Smooth muscle cell (in vitro differentiated cells): ENCODE measurements around the gene ATP5F1E. TPM values are rescaled to one million over a fixed set of nuclear protein-coding genes. Genes with fewer than 3 reads are reported as not detected.

Source experiments
- DNase-seq: peaks from one replicate; lab custom pipeline; 2025; ENCODE audit not compliant: unreplicated experiment; lab: John Stamatoyannopoulos, UW
- H2AFZ ChIP-seq: fragments of 200-600 bp; sonication (generic); 2 replicates; pipeline ENCODE4 v1.6.0; 2016; ENCODE audit warnings: antibody characterized with exemption, low read depth, mild to moderate bottlenecking
- H3F3A ChIP-seq: fragments of 200-600 bp; sonication (generic); 2 replicates; pipeline ENCODE4 v1.6.0; 2017; ENCODE audit warnings: antibody characterized with exemption, low read depth
- H3K27ac ChIP-seq: fragments of 200-600 bp; sonication (generic); 2 replicates; pipeline ENCODE4 v1.5.1; 2016; ENCODE audit warnings: low read depth, mild to moderate bottlenecking
- H3K27me3 ChIP-seq: fragments of 200-600 bp; sonication (generic); 2 replicates; pipeline ENCODE4 v1.6.1; 2016; ENCODE audit warnings: low read depth, mild to moderate bottlenecking
- H3K36me3 ChIP-seq: fragments of 200-600 bp; sonication (generic); 2 replicates; pipeline ENCODE4 v1.5.1; 2016; ENCODE audit warnings: low read depth
- H3K4me1 ChIP-seq: fragments of 200-600 bp; sonication (generic); 2 replicates; pipeline ENCODE4 v1.5.1; 2016; ENCODE audit warnings: low read depth
- H3K4me2 ChIP-seq: fragments of 200-600 bp; sonication (generic); 2 replicates; pipeline ENCODE4 v1.6.0; 2016; ENCODE audit warnings: mild to moderate bottlenecking
- H3K4me3 ChIP-seq: fragments of 200-600 bp; sonication (generic); 2 replicates; pipeline ENCODE4 v1.5.1; 2016; ENCODE audit warnings: mild to moderate bottlenecking
- H3K79me2 ChIP-seq: fragments of 200-600 bp; sonication (generic); 2 replicates; pipeline ENCODE4 v1.6.0; 2016; ENCODE audit warnings: low read depth, mild to moderate bottlenecking
- H3K9ac ChIP-seq: fragments of 200-600 bp; sonication (generic); 2 replicates; pipeline ENCODE4 v1.6.0; 2016; ENCODE audit warnings: low read depth
- H3K9me3 ChIP-seq: fragments of 200-600 bp; sonication (generic); replicated peaks from 2 replicates; pipeline ENCODE4 v1.5.1; 2016; ENCODE audit warnings: low read depth
- H4K20me1 ChIP-seq: fragments of 200-600 bp; sonication (generic); 2 replicates; pipeline ENCODE4 v1.6.0; 2016; ENCODE audit warnings: low read depth
- CTCF ChIP-seq: fragments of 200-600 bp; sonication (generic); IDR thresholded peaks from 2 replicates; pipeline ENCODE4 v1.5.1; 2017; ENCODE audit warnings: borderline replicate concordance, mild to moderate bottlenecking, antibody characterized with exemption; ENCODE audit not compliant: insufficient read depth, poor library complexity, severe bottlenecking
- WGBS: methylation state at CpG from one replicate; pipeline ENCODE4 v1.1.7; 2016; ENCODE audit warnings: low lambda C conversion rate; 5-methylcytosine and 5-hydroxymethylcytosine counted together
- polyA plus RNA-seq: library from polyadenylated mRNA; unstranded; fragments of >200 nt; fragmentation: Nextera tagmentation; extraction: Ambion mirVana; gene quantifications from 2 replicates; pipeline ENCODE4 v1.2.1, GENCODE V29; 2016
- total RNA-seq: library from RNA; depleted of rRNA; stranded (reverse); fragments of >200 nt; gene quantifications from 2 replicates; pipeline ENCODE4 v1.2.3, GENCODE V29; 2014

The ATP5F1E gene
- total and polyA plus RNA-seq, 2 experiments from 2014 or later: 48.6 to 265 TPM

GRCh38 chr20:59006167-59006863, 25.8 kb downstream of the ATP5F1E start:
- WGBS: 60% methylated on average over 29 of the region's 29 CpGs
- H3K79me2 ChIP-seq: peaks cover 18% of the 10 kb centered on the region
- peaks cover 16% of the 10 kb centered on the region for H3K4me1 ChIP-seq
- no peaks in the 10 kb centered on the region for H3K27me3 ChIP-seq
- no peaks in the 10 kb centered on the region for H3K9me3 ChIP-seq
- no peaks in the 10 kb centered on the region for H3K36me3 ChIP-seq
- no peak for DNase-seq
- no peaks in the 10 kb centered on the region for H3F3A ChIP-seq
- H2AFZ ChIP-seq: peak overlapping the region; percentile 63
- no peak for TF ChIP-seq CTCF
- H4K20me1 ChIP-seq: peaks cover 8% of the 10 kb centered on the region
- no peak overlapping the region for H3K27ac ChIP-seq
- peak overlapping the region; percentile 76 for H3K4me3 ChIP-seq
- H3K4me2 ChIP-seq: peak overlapping the region; percentile 100
- peak overlapping the region; percentile 93 for H3K9ac ChIP-seq

GRCh38 chr20:59005523-59006166, 26.5 kb downstream of the ATP5F1E start:
- Histone ChIP-seq H4K20me1 (peaks cover 8% of the 10 kb centered on the region), H3K9ac (peak overlapping the region; percentile 93), H3K36me3 (no peaks in the 10 kb centered on the region), H2AFZ (no peak overlapping the region), H3F3A (no peaks in the 10 kb centered on the region), H3K4me1 (peaks cover 13% of the 10 kb centered on the region), H3K79me2 (peaks cover 18% of the 10 kb centered on the region), H3K4me3 (peak overlapping the region; percentile 76), H3K9me3 (no peaks in the 10 kb centered on the region), H3K4me2 (peak overlapping the region; percentile 100), H3K27ac (no peak overlapping the region), H3K27me3 (no peaks in the 10 kb centered on the region)
- DNase-seq: no peak
- WGBS: 91% methylated on average over 3 of the region's 3 CpGs
- TF ChIP-seq CTCF: no peak

GRCh38 chr20:59004763-59005522, 27.2 kb downstream of the ATP5F1E start:
- TF ChIP-seq CTCF: no peak
- no peaks in the 10 kb centered on the region for H3K9me3 ChIP-seq
- H3K36me3 ChIP-seq: no peaks in the 10 kb centered on the region
- H3K27me3 ChIP-seq: no peaks in the 10 kb centered on the region
- DNase-seq: no peak
- no peak overlapping the region for H3K9ac ChIP-seq
- H3K4me2 ChIP-seq: peak overlapping the region; percentile 100
- H4K20me1 ChIP-seq: peaks cover 8% of the 10 kb centered on the region
- peaks cover 18% of the 10 kb centered on the region for H3K79me2 ChIP-seq
- peaks cover 11% of the 10 kb centered on the region for H3K4me1 ChIP-seq
- no peak overlapping the region for H3K4me3 ChIP-seq
- H3F3A ChIP-seq: no peaks in the 10 kb centered on the region
- WGBS: 91% methylated on average over 16 of the region's 17 CpGs
- no peak overlapping the region for H3K27ac ChIP-seq
- no peak overlapping the region for H2AFZ ChIP-seq
